GM18867 (cell line): ENCODE measurements around the gene SETD1B.
A peak's percentile ranks its signal among the peaks of the same experiment; 100 is the strongest.

Experiments used
- ATAC-seq: cut with Tn5 transposase; IDR thresholded peaks from one replicate; pipeline ENCODE4 v1.9.1; 2021; ENCODE audit warnings: mild to moderate bottlenecking, moderate library complexity; ENCODE audit not compliant: unreplicated experiment

The SETD1B gene

GRCh38 chr12:121794534-121795033 lies 9.2 kb upstream of the SETD1B start:
- no peak for ATAC-seq

GRCh38 chr12:121795034-121795968 lies 8.5 kb upstream of the SETD1B start:
- ATAC-seq = no peak

- ATAC-seq = no peak
These were observed 6.7 kb upstream of the SETD1B start for GRCh38 chr12:121796855-121797751.

GRCh38 chr12:121797937-121798786 lies 5.6 kb upstream of the SETD1B start:
- no peak for ATAC-seq

- no peak for ATAC-seq
These were observed 5.0 kb upstream of the SETD1B start for GRCh38 chr12:121798787-121799155.

- ATAC-seq = no peak
These were observed 4.5 kb upstream of the SETD1B start for GRCh38 chr12:121799156-121799841.

- ATAC-seq = peak; percentile 25
These were observed 3.7 kb upstream of the SETD1B start for GRCh38 chr12:121799842-121800693.

- no peak for ATAC-seq
These were observed 2.9 kb upstream of the SETD1B start for GRCh38 chr12:121800694-121801594.

GRCh38 chr12:121801595-121802484 lies 2.0 kb upstream of the SETD1B start:
- no peak for ATAC-seq

- ATAC-seq = no peak
These were observed 1.3 kb upstream of the SETD1B start for GRCh38 chr12:121802485-121802842.

- peak; percentile 41 for ATAC-seq
These were observed 738 bp upstream of the SETD1B start for GRCh38 chr12:121802843-121803698.

GRCh38 chr12:121804417-121805111 lies 755 bp downstream of the SETD1B start:
- ATAC-seq = no peak

GRCh38 chr12:121805171-121806008 lies 1.6 kb downstream of the SETD1B start:
- ATAC-seq = no peak

- ATAC-seq = no peak
These were observed 2.3 kb downstream of the SETD1B start for GRCh38 chr12:121806009-121806545.
